ENCODE data around the gene RAB10.

The RAB10 gene

DNA sequence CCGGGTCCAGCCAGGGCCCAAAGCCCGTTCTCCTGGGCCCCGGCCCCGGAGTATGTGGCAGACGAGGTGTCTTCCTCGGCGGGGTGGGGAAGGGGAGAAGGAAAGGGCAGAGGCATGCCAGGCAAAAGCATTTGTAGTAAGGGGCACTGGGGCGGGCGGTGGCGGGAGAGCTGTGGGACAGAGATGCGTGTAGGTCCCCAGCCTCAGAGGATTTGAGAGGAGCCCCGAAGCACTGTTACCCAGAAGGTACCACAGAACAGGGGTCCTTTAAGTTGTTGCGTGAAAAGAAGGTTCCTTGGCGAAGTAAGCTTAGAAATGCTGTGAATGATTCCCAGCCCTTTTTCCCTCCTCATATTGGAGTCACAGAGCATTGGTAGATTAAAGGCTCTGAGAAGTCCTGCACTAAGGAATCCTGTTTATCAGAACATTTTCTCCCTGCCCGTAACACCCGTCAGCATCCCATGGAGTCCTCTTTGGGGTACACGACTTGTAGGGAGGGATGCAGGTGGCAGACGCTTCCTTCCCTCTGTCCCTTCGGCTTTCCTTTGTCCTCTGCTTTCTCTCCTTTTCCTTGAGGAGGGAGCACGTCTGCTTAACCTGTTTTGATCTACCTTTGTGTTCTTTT, 151.5 kb downstream of the RAB10 start:
- no peak for DNase-seq (ENCODE audit: low read depth)
- H3K4me3 ChIP-seq (ENCODE audit: low read depth, low read length): peak overlapping the region; percentile 50
- TF ChIP-seq, protein P1, sequence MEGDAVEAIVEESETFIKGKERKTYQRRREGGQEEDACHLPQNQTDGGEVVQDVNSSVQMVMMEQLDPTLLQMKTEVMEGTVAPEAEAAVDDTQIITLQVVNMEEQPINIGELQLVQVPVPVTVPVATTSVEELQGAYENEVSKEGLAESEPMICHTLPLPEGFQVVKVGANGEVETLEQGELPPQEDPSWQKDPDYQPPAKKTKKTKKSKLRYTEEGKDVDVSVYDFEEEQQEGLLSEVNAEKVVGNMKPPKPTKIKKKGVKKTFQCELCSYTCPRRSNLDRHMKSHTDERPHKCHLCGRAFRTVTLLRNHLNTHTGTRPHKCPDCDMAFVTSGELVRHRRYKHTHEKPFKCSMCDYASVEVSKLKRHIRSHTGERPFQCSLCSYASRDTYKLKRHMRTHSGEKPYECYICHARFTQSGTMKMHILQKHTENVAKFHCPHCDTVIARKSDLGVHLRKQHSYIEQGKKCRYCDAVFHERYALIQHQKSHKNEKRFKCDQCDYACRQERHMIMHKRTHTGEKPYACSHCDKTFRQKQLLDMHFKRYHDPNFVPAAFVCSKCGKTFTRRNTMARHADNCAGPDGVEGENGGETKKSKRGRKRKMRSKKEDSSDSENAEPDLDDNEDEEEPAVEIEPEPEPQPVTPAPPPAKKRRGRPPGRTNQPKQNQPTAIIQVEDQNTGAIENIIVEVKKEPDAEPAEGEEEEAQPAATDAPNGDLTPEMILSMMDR (IDR thresholded peaks at IDR 0.05; ENCODE audit: low read depth, low read length, missing control alignments): no peak

DNA sequence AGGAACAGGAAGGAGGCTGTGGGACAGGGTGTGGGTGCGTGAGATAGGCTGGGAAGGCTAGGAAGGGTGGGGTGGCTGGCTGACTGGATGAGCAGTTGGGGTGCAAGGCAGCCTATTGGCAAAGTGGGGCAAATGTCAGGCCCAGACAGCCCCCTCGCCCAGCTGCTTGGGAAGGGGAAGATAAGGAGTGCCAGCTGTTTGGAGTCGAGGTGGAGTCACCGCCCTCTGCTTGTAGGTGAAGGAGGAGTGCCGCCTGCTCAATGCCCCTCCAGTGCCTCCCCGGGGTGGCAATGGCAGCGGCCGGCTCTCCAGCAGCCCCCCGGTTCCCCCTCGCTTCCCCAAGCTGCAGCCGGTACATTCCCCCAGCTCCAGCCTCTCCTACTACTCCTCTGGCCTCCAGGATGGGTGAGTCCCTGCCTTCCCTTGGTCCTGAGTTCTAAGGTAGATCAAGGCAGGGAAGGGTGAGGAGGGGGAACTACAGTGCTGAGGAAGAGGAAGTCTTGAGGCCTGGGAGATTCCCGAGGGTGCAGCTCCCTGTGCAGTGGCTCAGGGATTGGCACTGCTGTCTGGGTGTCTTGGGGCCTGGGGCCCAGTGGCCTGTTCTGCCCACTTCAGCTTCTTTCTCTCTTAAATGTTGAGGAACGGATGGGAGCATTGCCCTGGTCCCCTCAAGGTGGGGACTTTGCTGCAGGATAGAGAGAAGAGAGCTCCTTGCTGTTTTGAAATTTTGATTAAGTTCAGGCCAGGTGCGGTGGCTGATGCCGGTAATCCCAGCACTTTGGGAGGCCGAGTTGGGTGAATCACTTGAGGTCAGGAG, 152.3 kb downstream of the RAB10 start:
- no peak overlapping the region for H3K4me3 ChIP-seq (ENCODE audit: low read depth, low read length)
- DNase-seq (ENCODE audit: low read depth): no peak
- TF ChIP-seq, protein P1 (IDR thresholded peaks at IDR 0.05; ENCODE audit: low read depth, low read length, missing control alignments): no peak

Measured in GM12864 (cell line).